ENCODE results near the gene TLE5.
"Not testable (repeated sequence)": the region's sequence is repeated elsewhere in the genome, so short reads cannot be mapped to it uniquely, and the experiment has no call there.

TLE5 gene

DNA sequence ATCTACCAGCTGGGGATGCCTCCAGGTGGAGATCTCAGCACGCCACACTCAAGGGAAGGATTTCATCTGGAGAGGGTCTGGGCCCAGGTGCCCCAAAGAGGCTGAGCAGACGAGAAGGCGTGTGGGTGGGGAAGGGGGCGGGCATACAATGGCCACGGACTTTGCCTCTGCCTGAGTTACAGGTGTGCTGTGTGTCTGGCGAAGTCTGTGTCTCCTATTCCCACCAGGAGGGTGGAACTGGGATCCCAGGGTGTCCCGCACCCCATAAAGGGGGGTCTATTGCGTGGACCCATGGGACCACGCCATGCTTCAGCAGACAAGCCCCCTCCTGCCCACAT lies 36.8 kb downstream of the TLE5 start:
- DNase-seq (ENCODE audit: low read depth), result no peak

GRCh38 chr19:3024870-3025548 lies 37.3 kb downstream of the TLE5 start:
- no peak for DNase-seq (ENCODE audit: low read depth)

GRCh38 chr19:3024509-3024869 lies 37.8 kb downstream of the TLE5 start:
- no peak for DNase-seq (ENCODE audit: low read depth)

DNA sequence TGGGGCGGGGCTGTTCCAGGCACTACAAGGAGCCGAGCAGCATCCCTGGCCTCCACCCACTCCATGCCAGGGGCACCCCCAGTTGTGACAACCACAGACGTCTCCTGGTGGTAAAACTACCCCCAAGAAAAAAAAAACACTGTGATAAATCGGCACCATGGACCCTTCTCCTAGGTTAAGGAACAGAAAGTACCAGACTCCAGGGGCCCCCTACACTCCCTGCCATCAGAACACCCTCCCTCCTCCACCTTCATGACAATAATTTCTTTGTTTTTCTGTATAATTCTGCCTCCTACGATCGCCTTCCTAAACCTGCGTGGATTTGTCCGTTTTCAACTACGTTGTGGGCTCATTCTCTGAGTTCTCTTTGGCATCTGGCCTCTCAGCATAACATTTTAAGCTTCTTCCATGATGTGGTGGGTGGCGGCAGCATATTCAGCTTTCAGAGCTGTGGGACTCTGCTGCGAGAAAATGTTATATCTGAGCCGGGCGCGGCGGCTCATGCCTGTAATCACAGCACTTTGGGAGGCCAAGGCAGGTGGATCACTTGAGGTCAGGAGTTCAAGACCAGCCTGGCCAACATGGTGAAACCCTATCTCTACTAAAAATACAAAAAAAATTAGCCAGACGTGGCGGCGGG lies 41.9 kb downstream of the TLE5 start:
- no peak for DNase-seq (ENCODE audit: low read depth)

GRCh38 chr19:3019211-3019854 lies 43.0 kb downstream of the TLE5 start:
- no peak for DNase-seq (ENCODE audit: low read depth)

DNA sequence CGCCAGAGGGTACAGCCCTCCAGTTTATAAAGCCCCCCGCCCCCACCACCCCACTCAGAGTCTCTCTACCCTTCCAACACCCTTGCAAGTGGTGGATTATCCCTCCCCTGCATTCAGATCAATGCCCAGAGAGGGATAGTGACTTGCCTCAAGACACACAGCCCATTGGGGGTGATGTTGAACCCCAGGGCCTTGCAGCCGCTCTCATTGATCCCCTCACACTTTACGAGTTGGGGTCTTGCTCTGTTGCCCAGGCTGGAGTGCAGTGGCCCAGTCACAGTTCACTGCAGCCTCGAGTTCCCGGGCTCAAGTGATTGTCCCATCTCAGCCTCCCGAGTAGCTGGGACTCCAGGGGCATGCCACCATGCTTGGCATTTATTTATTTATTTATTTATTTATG lies 44.4 kb downstream of the TLE5 start:
- no peak for DNase-seq (ENCODE audit: low read depth)

DNA sequence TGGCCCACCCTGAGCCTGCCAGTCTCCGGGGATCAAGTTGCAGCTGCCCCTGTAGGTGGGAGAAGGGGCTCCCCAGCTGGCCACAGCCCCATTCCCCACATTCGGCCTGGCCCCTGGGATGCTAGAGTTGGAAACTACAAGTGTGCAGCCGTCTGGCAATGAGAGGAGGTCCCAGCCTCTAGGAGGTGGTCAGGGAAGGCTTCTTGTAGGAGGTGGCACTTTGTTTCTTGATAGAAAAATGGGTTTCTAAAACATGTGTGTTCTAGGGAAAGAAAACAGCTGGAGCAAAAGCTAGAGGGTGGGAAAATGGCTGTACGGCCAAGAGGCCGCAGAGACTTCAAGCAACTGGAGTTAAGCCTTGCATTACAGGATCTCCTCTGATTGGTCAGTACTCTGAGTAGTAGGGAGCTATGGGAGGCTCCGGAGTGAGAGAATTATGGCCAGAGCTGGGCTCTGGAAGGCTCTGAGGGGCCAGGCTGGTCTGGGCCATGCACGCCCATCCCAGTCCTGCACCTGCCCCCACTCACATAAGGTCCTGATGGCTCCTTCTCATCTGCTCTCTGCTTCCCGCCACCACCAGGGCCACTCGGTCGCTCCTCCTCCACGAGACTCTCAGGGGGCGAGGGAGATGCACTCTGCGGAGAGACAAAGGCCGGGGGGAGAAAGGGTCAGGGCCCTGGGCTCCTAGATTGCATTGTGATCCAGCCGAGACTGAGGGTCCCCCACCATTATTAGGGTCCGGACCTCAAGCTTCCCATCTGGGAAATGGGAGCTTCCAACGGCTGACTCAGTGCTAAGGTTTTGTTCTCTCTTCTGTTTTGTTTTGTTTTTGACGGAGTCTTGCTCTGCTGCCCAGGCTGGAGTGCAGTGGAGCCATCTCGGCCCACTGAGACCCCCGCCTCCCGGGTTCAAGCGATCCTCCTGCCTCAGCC lies 46.9 kb downstream of the TLE5 start:
- DNase-seq (ENCODE audit: low read depth), result no peak

- no peak for DNase-seq (ENCODE audit: low read depth)
These were observed 48.2 kb downstream of the TLE5 start for GRCh38 chr19:3014135-3014534.

DNA sequence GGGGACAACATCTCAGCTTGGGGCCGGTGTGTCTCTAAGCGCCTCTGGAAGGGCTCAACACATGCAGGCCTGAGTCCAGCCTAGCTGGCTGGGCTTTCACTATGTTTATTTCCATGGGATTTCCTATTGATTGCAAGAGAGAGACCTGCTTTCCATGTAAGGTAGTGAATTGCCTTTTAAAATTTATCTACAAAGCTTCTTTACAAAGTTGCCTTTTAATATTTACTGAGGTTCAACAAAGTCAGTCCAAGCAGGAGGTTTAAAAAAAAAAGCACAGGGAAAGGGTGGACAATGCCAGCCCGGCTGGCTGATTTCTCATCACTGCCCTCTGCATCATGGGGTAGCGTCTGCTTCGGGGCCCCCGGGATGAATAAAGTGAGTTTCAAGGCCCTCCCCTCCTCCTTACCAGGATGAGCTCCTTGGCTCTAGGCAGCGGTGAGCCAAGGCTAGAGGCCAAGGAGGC lies 49.0 kb downstream of the TLE5 start:
- DNase-seq (ENCODE audit: low read depth), result no peak

GRCh38 chr19:3012621-3013262 lies 49.6 kb downstream of the TLE5 start:
- no peak for DNase-seq (ENCODE audit: low read depth)

- not testable (repeated sequence) for DNase-seq (ENCODE audit: low read depth)
These were observed 50.2 kb downstream of the TLE5 start for GRCh38 chr19:3012059-3012458.

DNA sequence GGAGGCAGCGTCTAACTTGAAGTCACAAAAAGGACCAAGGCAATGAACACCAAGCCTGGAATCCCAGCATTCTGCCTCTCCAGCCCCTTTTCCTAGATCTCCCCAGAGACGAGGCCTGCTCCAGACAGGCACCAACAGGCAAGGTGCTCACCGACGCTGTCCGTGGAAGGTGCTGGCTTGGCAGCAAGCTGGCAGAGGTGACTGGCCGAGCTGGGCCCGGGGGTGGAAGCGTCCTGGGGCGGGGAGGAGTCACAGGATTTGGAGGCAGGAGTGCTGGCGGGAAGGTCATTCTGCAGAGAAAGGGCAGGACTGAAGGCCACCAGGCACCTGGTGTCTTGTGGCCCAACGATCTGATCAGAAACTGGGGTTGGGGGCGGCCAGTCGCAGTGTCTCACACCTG lies 51.4 kb downstream of the TLE5 start:
- no peak for DNase-seq (ENCODE audit: low read depth)

DNA sequence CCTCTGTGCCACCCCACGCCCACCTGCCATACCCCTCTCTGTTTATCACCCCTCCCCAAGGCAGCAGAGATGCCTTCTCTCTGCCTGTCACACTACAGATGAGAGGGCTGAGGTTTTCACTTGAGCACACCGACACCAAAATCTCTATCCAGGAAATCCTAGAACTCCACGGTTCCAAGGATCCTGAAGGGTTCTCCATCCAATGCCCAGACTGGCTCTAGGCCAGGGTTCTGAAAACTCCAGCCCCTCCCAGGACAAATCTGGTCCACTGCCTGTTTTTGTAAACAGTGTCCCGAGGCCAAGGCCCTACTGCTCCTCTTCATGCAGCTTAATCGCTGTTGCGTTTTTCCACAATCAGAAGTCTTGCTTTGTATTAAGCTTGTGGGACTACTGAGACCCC lies 53.3 kb downstream of the TLE5 start:
- DNase-seq (ENCODE audit: low read depth), result no peak

- DNase-seq (ENCODE audit: low read depth), result no peak
These were observed 54.3 kb downstream of the TLE5 start for GRCh38 chr19:3007975-3008374.

DNA sequence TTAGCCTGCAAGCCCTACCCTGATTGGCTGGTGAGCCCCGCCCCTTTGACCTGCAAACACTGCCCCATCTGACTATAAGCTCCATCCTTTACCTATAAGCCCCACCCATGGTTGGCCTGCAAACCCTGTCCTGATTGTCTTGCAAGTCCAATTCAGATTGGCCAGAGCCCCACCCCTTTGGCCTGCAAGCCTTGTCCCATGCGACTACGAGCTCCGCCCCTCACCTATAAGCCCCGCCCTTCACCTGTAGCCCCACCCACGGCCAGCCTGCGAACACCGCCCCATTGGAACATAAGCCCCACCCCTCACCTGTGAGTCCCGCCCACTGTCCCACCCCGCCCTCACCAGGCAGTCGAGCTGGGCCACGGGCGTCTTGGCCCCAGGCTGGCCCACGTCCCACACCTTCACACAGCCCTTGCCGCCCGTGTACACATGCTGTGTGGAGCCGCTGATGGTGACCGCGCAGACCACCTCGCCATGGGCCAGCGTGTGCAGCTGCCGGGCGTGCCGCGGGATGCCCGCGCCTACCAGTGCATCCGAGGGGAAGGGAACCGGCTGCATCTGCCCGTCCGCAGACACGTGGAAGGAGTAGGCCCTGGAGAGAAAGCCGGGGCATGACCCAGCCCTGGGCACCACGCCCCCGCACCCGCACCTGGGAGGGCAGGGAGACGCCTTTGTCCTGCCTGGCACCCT lies 56.1 kb downstream of the TLE5 start:
- no peak for DNase-seq (ENCODE audit: low read depth)

- DNase-seq (ENCODE audit: low read depth), result no peak
These were observed 57.0 kb downstream of the TLE5 start for GRCh38 chr19:3005345-3005744.

DNA sequence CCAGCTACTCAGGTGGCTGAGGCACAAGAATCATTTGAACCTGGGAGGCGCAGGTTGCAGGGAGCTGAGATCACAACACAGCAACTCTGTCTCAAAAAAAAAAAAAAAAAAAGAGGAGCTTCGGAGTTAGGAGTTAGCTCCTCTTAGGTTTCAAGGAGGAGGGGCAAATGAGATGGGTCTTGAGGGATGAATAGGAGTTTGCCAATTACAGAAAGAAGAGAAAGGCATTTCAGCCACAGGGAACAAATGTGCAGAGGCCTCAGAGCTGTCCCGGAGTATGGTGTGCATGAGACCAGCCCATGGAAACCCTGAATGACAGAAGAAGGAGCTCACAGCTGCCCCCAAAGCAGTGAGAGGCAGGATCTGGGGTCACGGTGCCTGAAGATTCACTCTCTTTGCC lies 57.8 kb downstream of the TLE5 start:
- no peak for DNase-seq (ENCODE audit: low read depth)

DNA sequence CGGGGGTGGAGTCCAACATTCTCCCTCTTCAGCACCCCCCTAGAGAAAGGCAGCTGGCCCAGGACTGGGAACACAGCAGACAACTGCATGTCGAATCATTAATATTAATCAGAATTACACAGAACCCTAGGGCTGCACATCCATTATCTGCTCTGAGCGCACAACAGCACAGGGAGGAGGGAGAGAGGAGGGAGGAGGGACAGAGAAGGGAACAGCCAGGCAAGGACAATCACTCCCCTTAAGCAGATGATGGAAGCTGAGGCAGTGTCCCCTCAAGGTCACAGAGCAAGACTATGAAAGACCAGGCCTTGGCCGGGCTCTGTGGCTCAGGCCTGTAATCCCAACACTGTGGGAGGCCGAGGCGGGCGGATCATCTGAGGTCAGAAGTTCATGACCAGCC lies 59.2 kb downstream of the TLE5 start:
- no peak for DNase-seq (ENCODE audit: low read depth)

All from stimulated activated CD8-positive, alpha-beta memory T cell treated with anti-CD3 and anti-CD28 coated beads, Interleukin-15, amount 100 ng/mL, for 24 hours (primary cell).